Natural killer cell treated with Interleukin-12 subunit alpha and Interleukin-12 subunit beta and Interleukin-15 and Interleukin-18, amount 100 ng/mL, for 72 hours (primary cell): Measurements from ENCODE around the gene GDF7. TPM values are rescaled to one million over a fixed set of nuclear protein-coding genes. Genes with fewer than 3 reads are reported as not detected.
"Not testable (repeated sequence)": the region's sequence is repeated elsewhere in the genome, so short reads cannot be mapped to it uniquely, and the experiment has no call there.

ENCODE experiments used
- ATAC-seq, 2 donors: fragments of 150-1000 bp; cut with Tn5 transposase in 1 of 2; sonication (Bioruptor Pico), chemical (Tn5 transposase) in 1 of 2; 2 replicates each; pipeline ENCODE4 v1.10.0; 2021
- DNase-seq: peaks from one replicate; pipeline ENCODE4 v3.0.0; 2022; ENCODE audit warnings: low spot score
- H3K27ac Mint-ChIP-seq, 2 donors: 1 replicate in 1 of 2; 2 replicates in 1 of 2; pipeline ENCODE4 v1.8.0; 2022; ENCODE audit warnings: mixed read lengths in 2 of 2, mild to moderate bottlenecking in 1 of 2, moderate library complexity in 1 of 2
- H3K27me3 Mint-ChIP-seq, 2 donors: 1 replicate in 1 of 2; 2 replicates in 1 of 2; pipeline ENCODE4 v1.8.0; 2022; ENCODE audit warnings: mixed read lengths in 2 of 2
- H3K36me3 Mint-ChIP-seq: one replicate; pipeline ENCODE4 v1.8.0; 2022; ENCODE audit warnings: mixed read lengths
- H3K4me1 Mint-ChIP-seq, 2 donors: 1 replicate in 1 of 2; 2 replicates in 1 of 2; pipeline ENCODE4 v1.8.0; 2022; ENCODE audit warnings: low read depth in 2 of 2, mixed read lengths in 2 of 2, mild to moderate bottlenecking in 1 of 2
- H3K4me3 Mint-ChIP-seq: one replicate; pipeline ENCODE4 v1.8.0; 2022; ENCODE audit warnings: mixed read lengths
- H3K9me3 Mint-ChIP-seq: 2 replicates; pipeline ENCODE4 v1.8.0; 2022; ENCODE audit warnings: mixed read lengths
- total RNA-seq, 2 donors: library from RNA; stranded (reverse); gene quantifications; one replicate each; pipeline ENCODE4 v1.2.3, GENCODE V29; 2022

GDF7 gene
- total RNA-seq, 2 donors from 2014 or later: 0.02 TPM; not detected in 1

GRCh38 chr2:20689428-20690264 is 22.7 kb downstream of the GDF7 start:
- H3K9me3 Mint-ChIP-seq: no peaks in the 10 kb centered on the region
- DNase-seq (no peak), ATAC-seq (no peak)
- peaks cover 11% of the 10 kb centered on the region for H3K36me3 Mint-ChIP-seq
- no peaks in the 10 kb centered on the region for H3K27me3 Mint-ChIP-seq
- H3K4me1 Mint-ChIP-seq: peaks cover 0 to 6% of the 10 kb centered on the region in 2 donors
- no peak overlapping the region for H3K27ac Mint-ChIP-seq
- H3K4me3 Mint-ChIP-seq: no peak overlapping the region

- H3K4me3 Mint-ChIP-seq: no peak overlapping the region
- H3K9me3 Mint-ChIP-seq: no peaks in the 10 kb centered on the region
- H3K27me3 Mint-ChIP-seq: no peaks in the 10 kb centered on the region
- H3K36me3 Mint-ChIP-seq: peaks cover 11% of the 10 kb centered on the region
- H3K27ac Mint-ChIP-seq: no peak overlapping the region
- ATAC-seq: no peak
- peaks cover 0 to 6% of the 10 kb centered on the region in 2 donors for H3K4me1 Mint-ChIP-seq
- no peak for DNase-seq
Measured at GRCh38 chr2:20691076-20691734, 24.3 kb downstream of the GDF7 start.

GRCh38 chr2:20692081-20692480 is 25.1 kb downstream of the GDF7 start:
- Mint-ChIP-seq H3K4me1 (peaks cover 0 to 6% of the 10 kb centered on the region in 2 donors), H3K36me3 (peaks cover 7% of the 10 kb centered on the region), H3K4me3 (no peak overlapping the region), H3K27ac (no peak overlapping the region), H3K27me3 (no peaks in the 10 kb centered on the region), H3K9me3 (no peaks in the 10 kb centered on the region)
- DNase-seq (no peak), ATAC-seq (no peak)

- H3K9me3 Mint-ChIP-seq: no peaks in the 10 kb centered on the region
- H3K4me3 Mint-ChIP-seq: no peak overlapping the region
- H3K4me1 Mint-ChIP-seq: peaks cover 0 to 4% of the 10 kb centered on the region in 2 donors
- peaks cover 5% of the 10 kb centered on the region for H3K36me3 Mint-ChIP-seq
- no peak for DNase-seq
- no peak for ATAC-seq
- no peak overlapping the region for H3K27ac Mint-ChIP-seq
- H3K27me3 Mint-ChIP-seq: no peaks in the 10 kb centered on the region
Measured at GRCh38 chr2:20693317-20693716, 26.4 kb downstream of the GDF7 start.

- Mint-ChIP-seq H3K27me3 (no peaks in the 10 kb centered on the region), H3K36me3 (no peaks in the 10 kb centered on the region)
Measured at GRCh38 chr2:20696366-20696765, 29.4 kb downstream of the GDF7 start.

GRCh38 chr2:20697322-20697934 is 30.5 kb downstream of the GDF7 start:
- Mint-ChIP-seq H3K27ac (no peak overlapping the region), H3K27me3 (no peaks in the 10 kb centered on the region), H3K4me3 (no peak overlapping the region), H3K9me3 (no peaks in the 10 kb centered on the region), H3K36me3 (no peaks in the 10 kb centered on the region), H3K4me1 (peaks cover 0 to 7% of the 10 kb centered on the region in 2 donors)
- DNase-seq (no peak), ATAC-seq (no peak)

More at GRCh38 chr2:20696366-20696765, 29.4 kb downstream of the GDF7 start:
- Mint-ChIP-seq H3K4me3 (no peak overlapping the region), H3K9me3 (no peaks in the 10 kb centered on the region), H3K4me1 (peaks cover 0 to 7% of the 10 kb centered on the region in 2 donors), H3K27ac (no peak overlapping the region)
- ATAC-seq: no peak
- no peak for DNase-seq

- H3K36me3 Mint-ChIP-seq: no peaks in the 10 kb centered on the region
- no peaks in the 10 kb centered on the region for H3K27me3 Mint-ChIP-seq
- DNase-seq: no peak
- no peak for ATAC-seq
- H3K9me3 Mint-ChIP-seq: no peaks in the 10 kb centered on the region
- H3K27ac Mint-ChIP-seq: no peak overlapping the region
- H3K4me1 Mint-ChIP-seq: peaks cover 0 to 7% of the 10 kb centered on the region in 2 donors
- H3K4me3 Mint-ChIP-seq: no peak overlapping the region
Measured at GRCh38 chr2:20698916-20699613, 32.1 kb downstream of the GDF7 start.

GRCh38 chr2:20702563-20702962 is 35.6 kb downstream of the GDF7 start:
- ATAC-seq (no peak), DNase-seq (no peak)
- H3K27me3 Mint-ChIP-seq: no peaks in the 10 kb centered on the region
- no peak overlapping the region for H3K27ac Mint-ChIP-seq
- H3K4me1 Mint-ChIP-seq: peaks cover 0 to 7% of the 10 kb centered on the region in 2 donors
- H3K4me3 Mint-ChIP-seq: no peak overlapping the region
- no peaks in the 10 kb centered on the region for H3K36me3 Mint-ChIP-seq
- no peaks in the 10 kb centered on the region for H3K9me3 Mint-ChIP-seq

- Mint-ChIP-seq H3K27me3 (no peaks in the 10 kb centered on the region), H3K36me3 (no peaks in the 10 kb centered on the region), H3K4me3 (no peak overlapping the region), H3K27ac (no peak overlapping the region), H3K4me1 (peaks cover 0 to 4% of the 10 kb centered on the region in 2 donors), H3K9me3 (no peaks in the 10 kb centered on the region)
- ATAC-seq (no peak), DNase-seq (no peak)
Measured at GRCh38 chr2:20704886-20705285, 37.9 kb downstream of the GDF7 start.

GRCh38 chr2:20706217-20706616 is 39.3 kb downstream of the GDF7 start:
- no peak for DNase-seq
- no peaks in the 10 kb centered on the region for H3K27me3 Mint-ChIP-seq
- no peak for ATAC-seq
- peaks cover 0 to 6% of the 10 kb centered on the region in 2 donors for H3K4me1 Mint-ChIP-seq
- H3K27ac Mint-ChIP-seq: no peak overlapping the region
- no peak overlapping the region for H3K4me3 Mint-ChIP-seq
- H3K9me3 Mint-ChIP-seq: no peaks in the 10 kb centered on the region
- H3K36me3 Mint-ChIP-seq: no peaks in the 10 kb centered on the region

- Mint-ChIP-seq H3K9me3 (no peaks in the 10 kb centered on the region), H3K4me1 (peaks cover 0 to 6% of the 10 kb centered on the region in 2 donors), H3K4me3 (no peak overlapping the region), H3K27me3 (no peaks in the 10 kb centered on the region), H3K36me3 (no peaks in the 10 kb centered on the region), H3K27ac (no peak overlapping the region)
- no peak for ATAC-seq
- no peak for DNase-seq
Measured at GRCh38 chr2:20706786-20707185, 39.8 kb downstream of the GDF7 start.

- Mint-ChIP-seq H3K36me3 (no peaks in the 10 kb centered on the region), H3K4me3 (no peak overlapping the region), H3K4me1 (peaks cover 3 to 6% of the 10 kb centered on the region in 2 donors), H3K9me3 (no peaks in the 10 kb centered on the region), H3K27me3 (no peaks in the 10 kb centered on the region), H3K27ac (no peak overlapping the region)
- ATAC-seq: no peak
- DNase-seq: no peak
Measured at GRCh38 chr2:20707601-20708000, 40.7 kb downstream of the GDF7 start.

GRCh38 chr2:20711641-20712040 is 44.7 kb downstream of the GDF7 start:
- ATAC-seq, H3K27me3 Mint-ChIP-seq, H3K36me3 Mint-ChIP-seq, DNase-seq, H3K9me3 Mint-ChIP-seq, H3K27ac Mint-ChIP-seq, H3K4me3 Mint-ChIP-seq: not testable (repeated sequence)
- H3K4me1 Mint-ChIP-seq: peaks cover 3 to 19% of the 10 kb centered on the region in 2 donors
